HG02610 (cell line): Measurements from ENCODE around the gene SS18L1.
"Not testable (repeated sequence)": the region's sequence is repeated elsewhere in the genome, so short reads cannot be mapped to it uniquely, and the experiment has no call there.

Experiments used
- ATAC-seq: cut with Tn5 transposase; IDR thresholded peaks from one replicate; pipeline ENCODE4 v1.9.1; 2021; ENCODE audit warnings: mild to moderate bottlenecking, moderate library complexity; ENCODE audit not compliant: unreplicated experiment

SS18L1 gene

GRCh38 chr20:62136283-62137091 is 7.1 kb upstream of the SS18L1 start:
- no peak for ATAC-seq

DNA sequence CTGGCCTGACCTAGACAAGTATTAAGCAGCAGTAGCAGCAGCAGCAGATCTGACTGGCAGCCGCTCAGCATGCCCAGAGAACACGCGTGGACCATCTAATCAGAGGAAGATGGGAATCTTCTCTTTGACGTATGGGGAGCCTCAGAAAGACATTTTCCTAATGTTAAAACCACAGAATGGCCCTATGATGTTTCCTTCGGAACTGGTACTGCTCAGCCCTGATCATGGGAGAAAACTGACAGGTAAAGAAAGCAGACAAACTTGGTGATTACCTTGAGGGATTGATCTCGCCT is 6.5 kb upstream of the SS18L1 start:
- ATAC-seq: no peak

DNA sequence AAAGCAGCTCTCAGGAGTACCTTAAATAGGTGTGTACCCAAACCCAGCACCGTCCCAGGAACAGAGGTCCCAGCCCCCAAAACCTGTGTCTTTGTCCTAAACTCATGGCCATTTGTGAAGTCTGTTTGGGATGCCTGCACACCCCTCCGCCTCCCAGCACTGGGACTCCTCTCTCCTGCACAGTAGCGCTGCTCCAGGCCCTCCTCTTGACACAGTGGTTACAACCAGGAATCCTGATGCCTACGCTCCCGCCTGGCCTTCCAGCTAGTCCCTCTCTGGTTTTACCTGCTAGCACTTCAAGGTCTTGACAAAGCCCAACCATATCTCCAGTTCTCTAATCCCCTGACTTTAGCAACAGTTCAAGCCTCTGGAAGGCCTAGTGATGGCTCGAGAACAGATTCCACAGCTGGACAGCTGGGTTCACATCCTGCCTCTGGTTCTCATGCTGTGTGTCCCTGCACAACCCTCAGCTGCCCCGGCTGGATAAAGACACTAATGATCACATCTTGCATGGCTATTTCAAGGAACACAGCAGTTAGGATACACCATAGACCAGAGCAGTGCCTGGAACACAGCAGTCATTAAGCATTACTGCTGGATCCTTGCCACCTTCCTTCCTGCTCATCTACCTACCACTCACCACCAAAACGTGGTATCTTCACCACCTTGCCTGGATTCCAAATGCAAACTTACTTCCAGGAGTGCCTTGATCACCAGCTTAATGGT is 5.9 kb upstream of the SS18L1 start:
- no peak for ATAC-seq

DNA sequence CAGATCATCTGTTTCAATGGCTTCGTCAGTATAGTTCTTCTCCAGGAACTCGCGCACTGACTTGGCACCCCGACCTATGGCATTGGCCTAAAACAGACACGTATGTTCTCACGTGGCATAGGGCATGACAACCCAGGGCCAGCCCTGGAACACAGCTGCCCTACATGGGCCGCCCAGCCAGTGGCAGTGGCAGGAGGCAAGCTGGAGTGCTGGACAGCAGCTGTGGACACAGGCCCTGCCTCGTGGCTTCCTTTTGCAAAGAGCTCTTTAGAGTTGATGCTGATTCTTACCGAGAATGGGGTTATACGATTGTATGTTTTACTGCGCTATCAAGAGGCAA is 5.4 kb upstream of the SS18L1 start:
- ATAC-seq: no peak

- no peak for ATAC-seq
Observed at GRCh38 chr20:62138912-62139311, 4.7 kb upstream of the SS18L1 start.

GRCh38 chr20:62139636-62140035 is 3.9 kb upstream of the SS18L1 start:
- no peak for ATAC-seq

DNA sequence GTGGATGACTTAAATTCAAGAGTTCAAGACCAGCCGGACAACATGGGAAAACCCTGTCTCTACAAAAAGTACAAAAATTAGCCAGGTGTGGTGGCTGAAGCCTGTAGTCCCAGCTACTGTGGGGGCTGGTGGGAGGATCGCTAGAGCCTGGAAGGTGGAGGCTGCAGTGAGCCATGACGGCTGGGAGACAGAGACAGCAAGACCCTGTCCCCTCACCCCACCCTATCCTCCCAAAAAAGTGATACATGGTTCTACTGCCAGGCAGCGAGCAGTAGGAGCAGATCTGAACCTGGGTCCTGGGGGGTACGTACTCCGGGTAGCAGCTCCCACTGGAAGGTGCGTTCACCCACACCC is 2.5 kb upstream of the SS18L1 start:
- ATAC-seq: no peak

DNA sequence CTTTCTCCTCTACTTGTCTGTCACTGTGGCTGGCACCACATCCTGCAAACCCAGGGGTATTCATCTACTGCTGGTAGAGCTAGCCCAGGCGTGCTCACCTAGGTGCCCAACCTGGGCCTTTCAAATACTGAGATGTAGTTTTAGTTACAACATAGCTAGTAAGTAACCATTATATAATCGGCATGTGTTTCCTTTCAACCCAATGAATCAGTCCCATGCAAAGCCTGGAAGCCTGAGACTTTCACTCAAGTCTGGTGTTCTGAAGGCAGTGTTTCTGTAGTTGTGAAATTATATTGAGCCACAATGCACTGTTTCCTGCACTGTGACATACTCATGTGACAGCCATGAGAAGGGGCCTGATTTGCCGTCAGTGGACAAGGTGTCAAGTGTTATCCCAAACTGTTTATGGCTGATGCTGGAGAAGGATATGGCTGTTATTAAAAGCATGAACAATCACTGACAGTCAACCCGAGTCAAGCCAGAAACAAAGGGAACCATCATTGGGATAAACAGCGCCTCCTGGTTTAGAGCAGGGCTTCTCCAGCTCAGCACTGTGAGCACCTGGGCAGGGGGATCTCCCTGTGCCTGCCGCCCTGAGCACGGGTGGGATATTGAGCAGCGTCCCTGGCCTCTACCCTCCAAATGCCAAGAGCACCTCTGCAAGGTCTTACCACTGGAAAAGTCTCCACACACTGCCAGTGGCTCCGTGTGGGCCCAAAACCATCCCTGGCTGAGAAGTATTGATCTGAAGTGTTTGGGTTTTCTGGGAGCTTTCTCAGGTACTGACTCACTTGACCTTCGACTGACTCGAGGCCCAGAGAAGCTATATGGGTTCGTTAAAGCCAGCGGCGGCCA is 1.9 kb upstream of the SS18L1 start:
- no peak for ATAC-seq

DNA sequence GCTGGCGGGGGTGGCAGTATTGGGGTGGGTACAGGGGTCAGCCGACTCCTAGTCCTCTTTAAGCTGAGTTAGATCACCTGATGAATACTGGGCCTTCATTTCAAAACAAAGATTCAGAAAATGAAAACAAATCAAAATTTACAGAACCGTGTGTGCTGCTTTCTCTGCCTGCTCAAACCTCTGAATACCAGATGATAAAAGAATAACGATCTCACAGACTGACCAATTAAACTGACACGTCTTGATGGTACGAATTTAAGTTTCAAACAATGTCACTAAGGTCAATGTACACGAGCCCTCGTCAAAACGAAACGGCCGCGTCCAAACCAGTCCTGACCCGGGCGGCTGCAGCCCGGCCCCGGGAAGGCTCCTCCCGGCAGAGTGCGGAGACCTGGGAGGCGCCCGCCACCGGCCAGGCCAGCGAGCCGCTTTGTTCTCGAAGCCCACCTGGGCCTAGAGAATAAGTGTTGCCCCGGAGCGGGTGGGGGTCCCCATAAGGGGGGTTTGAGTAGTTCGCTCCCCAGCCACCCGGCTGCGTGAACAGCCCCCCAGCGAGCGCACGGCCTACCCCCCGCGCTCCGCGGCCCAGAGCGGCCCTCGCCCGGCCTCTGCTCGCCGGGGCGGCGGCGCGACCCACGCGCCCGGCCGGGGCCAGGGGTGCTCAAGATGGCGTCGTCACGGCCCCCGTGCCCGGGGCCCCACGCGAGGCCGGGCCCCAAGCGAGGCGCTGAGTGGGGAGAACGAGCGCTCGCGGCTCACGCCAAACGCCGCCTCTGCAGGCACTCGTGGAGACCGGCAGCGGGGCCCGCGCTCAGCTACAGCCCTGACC is 1.1 kb upstream of the SS18L1 start:
- peak; percentile 15 for ATAC-seq

DNA sequence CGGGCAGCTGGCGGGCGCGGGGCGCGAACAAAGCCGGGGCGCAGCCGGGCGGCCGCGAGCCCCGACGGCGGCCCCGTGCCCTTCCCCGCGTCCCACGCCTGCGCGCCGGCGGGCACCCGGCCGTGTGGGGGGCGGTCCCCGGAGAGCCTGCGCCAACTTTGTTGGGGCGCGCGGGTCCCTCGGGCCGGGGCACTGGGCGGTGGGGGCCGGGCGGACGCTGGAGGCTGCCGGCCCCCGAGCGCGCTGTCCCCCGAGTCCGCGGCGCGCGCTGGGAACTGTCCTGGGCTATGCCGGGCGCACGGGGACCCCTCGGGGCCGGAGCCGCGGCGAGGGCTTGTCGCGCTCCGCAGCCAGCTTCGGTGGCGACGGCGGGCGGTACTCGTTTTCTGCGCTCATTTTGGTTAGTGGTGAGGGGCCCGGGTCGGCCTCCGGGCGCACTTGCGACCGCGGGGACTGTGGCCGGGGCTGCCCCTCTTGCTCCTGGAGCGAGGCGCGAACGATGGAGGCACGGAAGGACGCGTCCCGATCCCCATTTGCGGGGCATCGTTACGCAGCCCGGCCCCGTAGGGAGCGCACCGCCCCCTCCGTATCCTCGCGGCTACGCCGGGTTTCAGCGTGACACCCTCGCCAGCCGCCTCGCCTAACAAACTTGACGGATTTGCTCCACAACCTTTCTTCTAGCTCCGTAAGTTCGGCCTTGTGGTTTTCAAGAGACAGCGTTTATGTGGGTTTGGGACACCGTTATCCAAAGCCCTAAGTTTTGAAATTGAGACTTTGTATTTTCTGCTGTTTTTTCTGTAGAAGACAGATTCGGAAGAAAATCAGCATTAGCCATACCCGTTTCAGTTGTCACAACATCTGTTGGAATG is 622 bp downstream of the SS18L1 start:
- ATAC-seq: peak; percentile 8

DNA sequence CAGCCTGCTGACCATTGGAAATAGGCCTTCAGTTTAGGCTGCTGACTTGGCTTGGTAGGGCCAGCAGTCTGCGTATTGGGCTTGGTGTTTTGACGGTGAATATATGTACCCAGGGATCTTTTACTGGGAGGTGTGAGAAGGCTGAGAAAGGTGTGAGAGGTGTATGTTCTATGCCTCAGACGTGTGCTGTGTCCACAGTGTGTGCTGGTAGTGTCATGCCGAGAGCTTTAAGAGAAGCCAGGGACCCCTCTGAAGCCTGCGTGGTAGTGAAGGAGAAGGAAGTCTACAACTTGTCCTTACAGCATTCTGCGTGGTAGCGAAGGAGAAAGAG is 2.1 kb downstream of the SS18L1 start:
- no peak for ATAC-seq

DNA sequence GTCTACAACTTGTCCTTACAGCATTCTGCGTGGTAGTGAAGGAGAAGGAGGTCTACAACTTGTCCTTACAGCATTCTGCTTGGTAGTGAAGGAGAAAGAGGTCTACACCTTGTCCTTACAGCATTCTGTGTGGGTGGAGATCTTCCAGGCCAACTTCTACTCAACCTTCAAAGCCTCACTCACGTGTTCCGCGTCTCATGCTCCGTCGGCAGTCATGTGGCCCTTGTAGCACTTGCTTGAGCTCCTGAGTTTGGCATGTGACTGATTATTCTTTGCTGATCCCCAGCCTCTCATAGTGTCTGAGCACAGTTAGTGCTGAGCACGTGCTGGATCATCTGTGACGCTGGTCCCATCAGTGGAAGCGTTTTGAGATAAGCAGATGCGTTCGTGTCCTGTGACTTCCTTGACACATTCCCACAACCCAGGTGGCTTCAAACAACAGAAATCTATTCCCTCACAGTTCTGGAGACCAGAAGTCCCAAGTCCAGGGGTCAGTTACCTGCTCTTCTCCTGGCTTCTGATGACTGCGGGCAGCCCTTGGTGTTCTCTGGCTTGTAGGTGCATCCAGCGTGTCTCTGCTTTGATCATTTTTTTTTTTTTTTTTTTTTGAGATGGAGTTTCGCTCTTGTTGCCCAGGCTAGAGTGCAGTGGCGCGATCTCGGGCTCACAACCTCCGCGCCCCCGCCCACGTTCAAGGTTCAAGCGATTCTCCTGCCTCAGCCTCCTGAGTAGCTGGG is 2.6 kb downstream of the SS18L1 start:
- no peak for ATAC-seq

DNA sequence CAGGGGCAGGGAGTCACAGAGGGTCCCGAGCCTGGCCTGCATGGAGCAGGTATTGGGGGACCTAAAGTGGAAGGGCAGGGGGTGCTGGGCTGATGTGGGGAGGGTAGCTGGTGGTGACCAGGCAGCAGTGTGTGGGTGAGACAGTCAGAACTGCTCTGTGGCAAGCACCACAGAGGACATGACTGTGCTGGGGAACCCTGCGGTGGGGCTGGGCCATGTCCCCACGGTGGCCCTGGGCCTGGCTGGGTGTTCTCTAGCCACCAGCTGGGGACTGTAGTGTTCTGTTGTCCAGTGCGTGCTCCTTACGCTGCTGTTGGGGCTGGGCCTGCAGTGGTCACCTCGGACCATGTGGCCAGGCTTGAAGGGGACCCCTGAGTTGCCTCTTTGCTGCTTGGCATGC is 3.6 kb downstream of the SS18L1 start:
- no peak for ATAC-seq

DNA sequence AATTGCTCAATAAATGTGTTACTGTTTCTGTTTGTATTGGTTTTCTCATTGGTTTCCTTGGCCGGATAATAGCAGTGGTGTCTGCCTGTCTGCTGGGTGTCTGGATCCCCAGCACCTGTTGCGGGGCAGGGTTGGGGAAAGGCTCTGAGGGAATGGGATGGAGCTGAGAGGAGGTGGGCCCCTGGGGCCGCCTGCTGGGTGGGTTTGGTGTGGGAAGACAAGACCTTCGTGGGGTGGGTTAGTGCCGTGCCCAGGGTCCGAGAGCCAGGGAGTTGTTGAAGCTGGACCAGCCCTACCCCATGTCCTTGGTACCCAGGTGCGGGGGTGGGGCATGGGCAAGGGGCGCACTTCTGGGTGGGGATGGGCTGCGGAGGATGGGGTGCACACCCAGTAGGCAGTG is 4.0 kb downstream of the SS18L1 start:
- no peak for ATAC-seq

DNA sequence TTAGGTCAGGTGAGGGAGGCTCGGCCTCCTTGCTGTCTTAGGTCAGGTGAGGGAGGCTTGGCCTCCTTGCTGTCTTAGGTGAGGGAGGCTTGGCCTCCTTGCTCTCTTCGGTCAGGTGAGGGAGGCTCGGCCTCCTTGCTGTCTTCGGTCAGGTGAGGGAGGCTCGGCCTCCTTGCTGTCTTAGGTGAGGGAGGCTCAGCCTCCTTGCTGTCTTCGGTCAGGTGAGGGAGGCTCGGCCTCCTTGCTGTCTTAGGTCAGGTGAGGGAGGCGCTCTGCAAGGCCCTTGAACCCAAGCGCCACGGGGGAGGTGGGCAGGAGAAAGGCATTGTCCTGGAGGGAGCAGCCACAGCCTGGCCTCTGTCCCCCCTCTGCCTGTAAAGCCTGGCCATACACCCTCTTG is 4.8 kb downstream of the SS18L1 start:
- ATAC-seq: not testable (repeated sequence)

GRCh38 chr20:62148908-62149314 is 5.3 kb downstream of the SS18L1 start:
- ATAC-seq: no peak

DNA sequence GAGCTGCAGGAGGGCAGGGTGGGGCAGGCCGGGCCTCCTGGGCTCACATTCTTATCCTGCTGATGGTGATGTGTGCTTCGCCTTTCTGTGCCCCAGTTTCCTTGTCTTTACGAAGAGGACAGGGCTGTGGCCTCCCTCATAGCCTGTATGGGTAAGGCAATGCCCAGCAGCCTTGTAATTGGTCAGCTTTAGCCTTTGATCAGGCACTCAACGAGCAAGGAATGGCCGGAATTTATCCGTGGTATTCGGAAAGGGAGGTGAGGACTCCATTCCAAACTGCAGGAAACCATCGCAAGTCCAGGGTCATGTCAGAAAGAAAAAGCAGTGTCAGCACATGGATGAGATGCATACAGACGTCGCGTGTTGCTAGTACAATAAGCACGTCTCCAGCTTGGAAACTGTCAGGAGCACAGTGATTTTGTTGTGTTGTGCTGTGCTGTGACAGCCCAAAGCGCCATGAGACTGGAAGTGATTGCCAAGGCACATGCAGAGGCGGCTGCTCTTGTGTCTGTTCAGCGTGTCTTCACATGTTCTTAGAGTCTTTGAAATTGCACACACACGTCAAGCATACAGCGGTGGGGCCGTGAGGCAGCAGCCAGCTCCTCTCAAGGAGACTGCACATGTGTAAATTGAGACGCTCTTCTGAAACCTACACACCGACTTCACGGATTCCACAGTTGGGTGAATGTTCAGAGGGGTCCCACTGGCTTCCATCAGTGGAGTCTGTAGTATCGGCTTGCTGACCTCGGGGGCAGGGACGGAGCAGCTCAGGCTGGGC is 6.2 kb downstream of the SS18L1 start:
- ATAC-seq: no peak

GRCh38 chr20:62150310-62150575 is 6.7 kb downstream of the SS18L1 start:
- ATAC-seq: no peak

DNA sequence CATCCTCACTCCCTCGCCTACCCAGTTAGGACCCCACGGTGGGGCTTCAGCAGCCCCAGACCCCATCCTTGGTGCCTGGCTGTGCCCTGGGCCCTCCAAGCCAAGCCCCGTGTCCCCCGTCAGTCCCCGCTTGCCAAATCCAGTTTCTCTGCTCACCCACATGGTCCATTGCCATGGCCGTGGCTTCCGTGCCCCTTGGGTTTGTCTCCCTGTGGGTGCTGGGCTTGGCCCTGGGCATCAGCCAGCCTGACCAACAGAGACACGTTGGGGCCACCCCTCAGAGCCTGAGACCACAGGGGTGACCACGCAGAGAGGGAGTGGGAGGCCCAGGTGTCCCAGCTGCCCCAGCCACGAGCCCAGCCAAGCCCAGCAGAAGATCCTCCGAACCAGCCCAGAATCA is 7.7 kb downstream of the SS18L1 start:
- ATAC-seq: no peak
